WTC11 (cell line): Measurements from ENCODE around the gene YWHAH.

ENCODE experiments used
- CBFB ChIP-seq: sonication (generic); formaldehyde crosslinking; IDR thresholded peaks from 2 replicates; pipeline ENCODE4 v1.8.1; 2022; ENCODE audit warnings: mild to moderate bottlenecking, low read depth, missing genetic modification reagents
- CREM ChIP-seq: sonication (generic); formaldehyde crosslinking; IDR thresholded peaks from 2 replicates; pipeline ENCODE4 v1.8.1; 2022; ENCODE audit warnings: mild to moderate bottlenecking, missing genetic modification reagents, moderate library complexity
- CTCF ChIP-seq: fragments of 200-600 bp; IDR thresholded peaks from 2 replicates; pipeline ENCODE4 v1.8.0; 2022; ENCODE audit warnings: antibody characterized with exemption
- ELF4 ChIP-seq: sonication (generic); formaldehyde crosslinking; IDR thresholded peaks from 2 replicates; pipeline ENCODE4 v1.8.1; 2022; ENCODE audit warnings: low read depth, mild to moderate bottlenecking, moderate library complexity, missing genetic modification reagents
- ETV6 ChIP-seq: sonication (generic); formaldehyde crosslinking; IDR thresholded peaks from 2 replicates; pipeline ENCODE4 v1.8.1; 2022; ENCODE audit warnings: mild to moderate bottlenecking, missing genetic modification reagents
- FOXP1 ChIP-seq: sonication (generic); formaldehyde crosslinking; IDR thresholded peaks from 2 replicates; pipeline ENCODE4 v1.8.0; 2022; ENCODE audit warnings: missing genetic modification reagents, mild to moderate bottlenecking, moderate library complexity, borderline replicate concordance
- NR2C2 ChIP-seq: sonication (generic); formaldehyde crosslinking; IDR thresholded peaks from 2 replicates; pipeline ENCODE4 v1.8.0; 2022; ENCODE audit warnings: mild to moderate bottlenecking, missing genetic modification reagents
- SOX15 ChIP-seq: fragments of 250-450 bp; sonication (Bioruptor Pico); IDR thresholded peaks from 2 replicates; pipeline ENCODE4 v1.9.0; 2021; ENCODE audit warnings: mild to moderate bottlenecking
- SP1 ChIP-seq: sonication (generic); formaldehyde crosslinking; conservative IDR thresholded peaks from 2 replicates; pipeline ENCODE4 v1.8.1; 2022; ENCODE audit warnings: missing genetic modification reagents
- ZNF121 ChIP-seq: sonication (generic); formaldehyde crosslinking; IDR thresholded peaks from 2 replicates; pipeline ENCODE4 v1.8.0; 2023; ENCODE audit warnings: missing genetic modification reagents
- ZNF317 ChIP-seq: sonication (generic); formaldehyde crosslinking; IDR thresholded peaks from 2 replicates; pipeline ENCODE4 v1.8.1; 2023; ENCODE audit warnings: low read depth, mild to moderate bottlenecking, moderate library complexity, missing genetic modification reagents, borderline replicate concordance
- TF ChIP-seq, protein P1 (sequence below): sonication (generic); formaldehyde crosslinking; IDR thresholded peaks from 2 replicates; pipeline ENCODE4 v1.8.0; 2022; ENCODE audit warnings: mild to moderate bottlenecking, missing genetic modification reagents
- TF ChIP-seq, protein P2 (sequence below): fragments of 250-450 bp; sonication (Bioruptor Pico); IDR thresholded peaks from 2 replicates; pipeline ENCODE4 v2.1.2; 2022; ENCODE audit warnings: mild to moderate bottlenecking, moderate library complexity

DNA sequence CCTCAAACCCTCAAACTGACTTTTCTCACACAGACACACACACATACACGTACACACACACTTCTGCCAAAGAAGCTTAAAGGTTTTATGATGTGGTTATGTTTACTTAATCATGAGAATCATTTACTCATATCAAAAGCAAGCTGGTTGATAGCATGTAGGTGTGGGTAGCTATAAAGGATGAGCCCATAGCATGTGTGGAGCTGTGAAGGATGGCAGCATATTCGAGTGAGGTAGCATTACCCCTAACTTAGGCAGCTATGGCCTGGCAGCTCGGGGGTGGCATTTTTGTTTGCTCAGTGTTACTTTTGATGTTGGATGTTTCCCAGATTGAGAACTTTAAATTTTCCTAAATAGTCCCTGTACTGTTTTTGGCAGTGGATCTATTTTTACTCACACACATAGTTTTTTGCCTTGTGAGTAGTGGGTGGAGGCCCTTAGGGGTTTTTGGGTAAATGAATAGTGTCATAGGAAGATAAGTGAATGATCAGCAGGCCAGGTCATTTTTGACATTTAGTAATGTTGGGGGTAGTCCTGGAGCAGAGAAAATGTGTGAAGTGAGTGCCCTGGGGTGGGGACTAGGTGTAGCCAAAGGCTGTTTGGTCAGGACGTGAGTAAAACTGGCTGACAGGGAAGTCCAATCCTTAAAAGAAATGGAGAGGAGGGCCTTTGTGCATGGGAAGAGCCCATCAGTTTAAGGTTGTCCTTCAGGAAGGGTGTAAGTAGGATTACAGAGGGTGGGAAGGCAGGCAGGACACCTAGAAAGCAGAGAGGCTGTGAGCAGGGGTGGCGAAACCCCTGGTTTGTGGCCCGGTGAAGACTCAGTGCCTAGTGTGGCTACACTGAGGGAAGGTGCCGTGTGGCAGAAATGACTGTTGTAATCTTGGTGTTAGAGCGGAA lies 7.1 kb downstream of the YWHAH start:
- TF ChIP-seq ZNF317 (no peak), SOX15 (CRISPR knock-in tag) (no peak), CTCF (no peak), ETV6 (CRISPR knock-in tag) (no peak), ZNF121 (CRISPR knock-in tag) (no peak), ELF4 (no peak), SP1 (CRISPR knock-in tag) (no peak), CREM (no peak), FOXP1 (no peak), NR2C2 (CRISPR knock-in tag) (no peak), CBFB (CRISPR knock-in tag) (no peak)
- TF ChIP-seq, protein P1, sequence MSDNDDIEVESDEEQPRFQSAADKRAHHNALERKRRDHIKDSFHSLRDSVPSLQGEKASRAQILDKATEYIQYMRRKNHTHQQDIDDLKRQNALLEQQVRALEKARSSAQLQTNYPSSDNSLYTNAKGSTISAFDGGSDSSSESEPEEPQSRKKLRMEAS: no peak
- TF ChIP-seq, protein P2, sequence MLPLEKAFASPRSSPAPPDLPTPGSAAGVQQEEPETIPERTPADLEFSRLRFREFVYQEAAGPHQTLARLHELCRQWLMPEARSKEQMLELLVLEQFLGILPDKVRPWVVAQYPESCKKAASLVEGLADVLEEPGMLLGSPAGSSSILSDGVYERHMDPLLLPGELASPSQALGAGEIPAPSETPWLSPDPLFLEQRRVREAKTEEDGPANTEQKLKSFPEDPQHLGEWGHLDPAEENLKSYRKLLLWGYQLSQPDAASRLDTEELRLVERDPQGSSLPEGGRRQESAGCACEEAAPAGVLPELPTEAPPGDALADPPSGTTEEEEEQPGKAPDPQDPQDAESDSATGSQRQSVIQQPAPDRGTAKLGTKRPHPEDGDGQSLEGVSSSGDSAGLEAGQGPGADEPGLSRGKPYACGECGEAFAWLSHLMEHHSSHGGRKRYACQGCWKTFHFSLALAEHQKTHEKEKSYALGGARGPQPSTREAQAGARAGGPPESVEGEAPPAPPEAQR (CRISPR knock-in tag): no peak
